ENCODE results near the gene OBP2A. TPM values are rescaled to one million over a fixed set of nuclear protein-coding genes. Genes with fewer than 3 reads are reported as not detected.

OBP2A gene
- total RNA-seq, 2 donors from 2014 or later, result 19.7 TPM; not detected in 1

DNA sequence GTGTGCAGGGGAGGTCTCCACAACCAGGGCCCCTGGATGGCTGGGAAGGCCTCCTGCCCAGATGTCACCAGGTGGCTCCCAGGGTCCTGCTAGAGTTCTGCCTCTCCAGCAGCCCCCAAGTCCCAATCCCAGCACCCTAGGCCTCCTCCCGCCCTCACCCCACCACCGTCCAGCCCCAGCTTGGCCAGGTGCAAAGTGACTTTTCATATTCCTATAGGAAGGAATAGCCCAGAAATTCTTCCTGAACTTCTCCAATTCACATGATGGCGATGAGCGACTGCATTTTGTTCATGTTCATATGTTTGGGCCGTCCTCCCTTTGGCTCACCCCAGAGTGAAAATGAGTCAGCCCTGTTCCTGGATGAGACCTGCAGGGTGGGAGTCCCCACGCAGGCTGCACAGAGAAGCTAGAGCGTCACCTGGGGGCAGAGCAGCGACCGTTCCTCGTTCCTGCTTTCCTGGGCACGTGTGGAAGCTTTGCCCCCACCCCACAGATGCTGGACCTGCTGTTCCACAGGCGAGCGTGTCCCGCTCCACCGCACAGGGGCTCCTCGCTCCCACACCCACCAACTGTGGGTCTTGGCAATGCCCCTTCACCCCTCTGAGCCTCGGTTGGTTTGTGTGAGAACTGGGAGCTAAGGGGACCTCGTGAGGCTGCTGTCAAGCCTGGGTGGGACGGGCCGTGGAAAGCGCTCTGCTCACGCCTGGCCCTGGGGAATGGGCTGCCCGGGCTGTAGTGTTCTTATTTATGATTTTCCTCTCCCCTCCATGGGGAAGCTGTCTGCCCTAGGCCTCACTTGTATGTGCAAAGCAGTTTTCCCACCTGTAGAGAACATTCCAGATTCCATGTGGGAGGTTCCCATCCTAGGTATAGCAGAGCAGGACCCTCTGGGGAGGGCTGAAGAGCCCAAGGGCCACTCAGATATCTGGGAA, 38.6 kb upstream of the OBP2A start:
- no peak for DNase-seq (ENCODE audit: low spot score)
- H3K9me3 ChIP-seq, result no peaks in the 10 kb centered on the region
- TF ChIP-seq POLR2AphosphoS5 (IDR thresholded peaks at IDR 0.05) (no peak), POLR2A (IDR thresholded peaks at IDR 0.05) (no peak)
- TF ChIP-seq, protein P1, sequence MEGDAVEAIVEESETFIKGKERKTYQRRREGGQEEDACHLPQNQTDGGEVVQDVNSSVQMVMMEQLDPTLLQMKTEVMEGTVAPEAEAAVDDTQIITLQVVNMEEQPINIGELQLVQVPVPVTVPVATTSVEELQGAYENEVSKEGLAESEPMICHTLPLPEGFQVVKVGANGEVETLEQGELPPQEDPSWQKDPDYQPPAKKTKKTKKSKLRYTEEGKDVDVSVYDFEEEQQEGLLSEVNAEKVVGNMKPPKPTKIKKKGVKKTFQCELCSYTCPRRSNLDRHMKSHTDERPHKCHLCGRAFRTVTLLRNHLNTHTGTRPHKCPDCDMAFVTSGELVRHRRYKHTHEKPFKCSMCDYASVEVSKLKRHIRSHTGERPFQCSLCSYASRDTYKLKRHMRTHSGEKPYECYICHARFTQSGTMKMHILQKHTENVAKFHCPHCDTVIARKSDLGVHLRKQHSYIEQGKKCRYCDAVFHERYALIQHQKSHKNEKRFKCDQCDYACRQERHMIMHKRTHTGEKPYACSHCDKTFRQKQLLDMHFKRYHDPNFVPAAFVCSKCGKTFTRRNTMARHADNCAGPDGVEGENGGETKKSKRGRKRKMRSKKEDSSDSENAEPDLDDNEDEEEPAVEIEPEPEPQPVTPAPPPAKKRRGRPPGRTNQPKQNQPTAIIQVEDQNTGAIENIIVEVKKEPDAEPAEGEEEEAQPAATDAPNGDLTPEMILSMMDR (IDR thresholded peaks at IDR 0.05), result no peak
- 86% methylated on average over 23 of the region's 23 CpGs for WGBS
- no peaks in the 10 kb centered on the region for H3K4me1 ChIP-seq (replicated peaks)
- no peak overlapping the region for H3K27ac ChIP-seq
- peaks cover 0 to 4% of the 10 kb centered on the region in 2 donors for H3K36me3 ChIP-seq
- no peaks in the 10 kb centered on the region for H3K27me3 ChIP-seq (replicated peaks; ENCODE audit: insufficient read depth)
- intact Hi-C loops (cut with DNase I), result no loop called here
- H3K4me3 ChIP-seq, result no peak overlapping the region

DNA sequence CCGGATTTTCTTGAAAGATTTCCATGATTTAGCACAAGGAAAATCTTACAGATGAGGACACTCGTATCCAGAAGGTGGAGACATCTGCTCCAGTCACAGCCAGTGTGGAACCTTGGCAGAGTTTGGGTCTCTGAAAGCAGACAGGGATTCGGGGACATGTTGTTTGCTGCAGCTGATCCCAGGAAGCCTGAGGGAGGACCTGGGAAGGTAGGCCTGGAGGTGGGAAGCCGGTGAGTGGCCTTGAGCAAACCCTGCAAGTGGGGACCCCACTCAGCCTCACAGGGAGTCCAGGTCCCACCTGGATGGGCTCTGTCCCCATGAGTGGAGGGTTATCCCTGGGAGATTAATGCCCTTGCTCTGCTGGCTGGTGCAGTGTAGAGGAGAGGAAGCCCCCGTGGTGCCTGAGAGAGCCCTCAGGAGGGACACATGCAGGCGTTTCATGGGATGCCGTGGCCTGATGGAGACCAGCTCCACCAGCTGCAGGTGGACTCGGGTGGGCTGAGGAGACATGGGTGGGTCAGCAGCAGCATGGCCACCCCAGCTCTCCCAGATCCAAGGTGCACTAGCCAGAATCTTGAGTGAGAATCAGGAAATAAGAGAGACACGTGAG, 37.6 kb upstream of the OBP2A start:
- no peak overlapping the region for H3K27ac ChIP-seq
- H3K4me1 ChIP-seq (replicated peaks), result no peaks in the 10 kb centered on the region
- DNase-seq (ENCODE audit: low spot score), result no peak
- 94% methylated on average over 9 of the region's 9 CpGs for WGBS
- TF ChIP-seq POLR2AphosphoS5 (IDR thresholded peaks at IDR 0.05), result no peak
- no peaks in the 10 kb centered on the region for H3K9me3 ChIP-seq
- intact Hi-C loops (cut with DNase I), result no loop called here
- H3K4me3 ChIP-seq, result no peak overlapping the region
- peaks cover 0 to 4% of the 10 kb centered on the region in 2 donors for H3K36me3 ChIP-seq
- no peaks in the 10 kb centered on the region for H3K27me3 ChIP-seq (replicated peaks; ENCODE audit: insufficient read depth)

DNA sequence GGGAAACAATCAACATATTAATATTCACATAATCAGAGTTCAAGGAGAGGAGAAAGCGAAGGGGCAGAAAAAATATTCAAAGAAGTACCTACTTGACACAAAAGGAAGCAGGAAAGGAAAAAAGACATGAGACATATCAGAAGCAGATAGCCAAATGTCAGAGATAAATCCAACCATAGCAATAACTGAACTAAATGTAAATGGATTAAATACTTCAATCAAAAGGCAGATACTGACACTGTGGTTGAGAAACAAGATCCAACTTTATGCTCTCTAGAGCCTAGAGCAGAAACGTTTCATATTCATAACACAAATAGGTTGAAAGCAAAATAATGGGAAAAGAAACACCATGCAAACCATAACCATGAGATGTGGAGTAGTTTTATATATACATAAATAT, 36.5 kb upstream of the OBP2A start:
- intact Hi-C loops (cut with DNase I), result no loop called here
- Histone ChIP-seq H3K4me1 (replicated peaks) (no peaks in the 10 kb centered on the region), H3K27me3 (replicated peaks; ENCODE audit: insufficient read depth) (no peaks in the 10 kb centered on the region), H3K4me3 (no peak overlapping the region), H3K9me3 (no peaks in the 10 kb centered on the region), H3K36me3 (no peaks in the 10 kb centered on the region), H3K27ac (no peak overlapping the region)
- DNase-seq (ENCODE audit: low spot score), result no peak
- no peak for TF ChIP-seq POLR2A (IDR thresholded peaks at IDR 0.05)
- TF ChIP-seq, protein P1 (IDR thresholded peaks at IDR 0.05), result no peak
- no peak for TF ChIP-seq POLR2AphosphoS5 (IDR thresholded peaks at IDR 0.05)
- 89% methylated on average over 2 of the region's 2 CpGs for WGBS

DNA sequence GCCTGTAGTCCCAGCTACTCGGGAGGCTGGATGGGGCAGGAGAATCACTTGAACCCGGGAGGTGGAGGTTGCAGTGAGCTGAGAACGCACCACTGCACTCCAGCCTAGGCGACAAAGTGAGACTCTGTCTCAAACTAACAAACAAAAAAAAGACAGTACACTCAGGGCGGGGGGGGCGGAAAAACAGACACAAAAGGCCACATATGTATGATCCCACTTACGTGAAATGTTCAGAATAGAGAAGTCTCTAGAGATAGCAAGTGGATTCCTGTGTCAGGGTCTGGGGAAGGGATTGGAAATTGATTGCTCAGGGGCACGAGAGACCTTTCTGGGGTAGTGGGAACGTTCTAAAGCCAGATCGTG, 33.7 kb upstream of the OBP2A start:
- intact Hi-C loops (cut with DNase I), result no loop called here
- no peak for DNase-seq (ENCODE audit: low spot score)
- Histone ChIP-seq H3K27me3 (replicated peaks; ENCODE audit: insufficient read depth) (no peaks in the 10 kb centered on the region), H3K4me3 (no peak overlapping the region), H3K9me3 (no peaks in the 10 kb centered on the region), H3K27ac (no peak overlapping the region), H3K4me1 (replicated peaks) (no peaks in the 10 kb centered on the region), H3K36me3 (no peaks in the 10 kb centered on the region)
- WGBS, result 89% methylated on average over 10 of the region's 10 CpGs
- TF ChIP-seq POLR2A (IDR thresholded peaks at IDR 0.05) (no peak), POLR2AphosphoS5 (IDR thresholded peaks at IDR 0.05) (no peak)
- TF ChIP-seq, protein P1 (IDR thresholded peaks at IDR 0.05), result no peak

GRCh38 chr9:135512904-135513303, 33.0 kb upstream of the OBP2A start:
- no peak overlapping the region for H3K4me3 ChIP-seq
- no peaks in the 10 kb centered on the region for H3K27me3 ChIP-seq (replicated peaks; ENCODE audit: insufficient read depth)
- no peaks in the 10 kb centered on the region for H3K36me3 ChIP-seq
- no peak for DNase-seq (ENCODE audit: low spot score)
- WGBS, result 26% methylated on average over 7 of the region's 7 CpGs
- TF ChIP-seq, protein P1 (IDR thresholded peaks at IDR 0.05), result no peak
- TF ChIP-seq POLR2AphosphoS5 (IDR thresholded peaks at IDR 0.05), result no peak
- no peak for TF ChIP-seq POLR2A (IDR thresholded peaks at IDR 0.05)
- intact Hi-C loops (cut with DNase I), result no loop called here
- no peak overlapping the region for H3K27ac ChIP-seq
- no peaks in the 10 kb centered on the region for H3K9me3 ChIP-seq
- H3K4me1 ChIP-seq (replicated peaks), result no peaks in the 10 kb centered on the region
